ENCODE data around the gene HEG1.

DNA sequence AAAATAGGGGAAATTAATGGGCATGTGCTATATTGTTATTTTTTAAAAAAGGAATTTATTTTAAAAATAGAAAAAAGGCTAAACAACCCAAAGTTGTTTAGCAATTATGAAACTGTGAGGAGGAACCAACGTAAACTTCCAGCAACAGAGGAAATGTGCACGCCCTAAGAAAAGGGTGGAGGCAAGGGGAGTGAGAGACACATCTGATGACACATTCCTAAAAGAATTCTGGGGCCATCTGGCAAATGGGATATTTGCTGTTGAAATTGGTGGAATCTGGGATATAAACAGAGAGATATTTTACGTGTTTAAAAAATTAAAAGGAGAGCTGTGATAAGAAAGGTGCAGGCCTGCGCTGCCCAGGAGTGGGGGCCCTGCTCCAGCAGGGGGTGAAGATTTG is 70.4 kb downstream of the HEG1 start:
- TF ChIP-seq, protein P1, sequence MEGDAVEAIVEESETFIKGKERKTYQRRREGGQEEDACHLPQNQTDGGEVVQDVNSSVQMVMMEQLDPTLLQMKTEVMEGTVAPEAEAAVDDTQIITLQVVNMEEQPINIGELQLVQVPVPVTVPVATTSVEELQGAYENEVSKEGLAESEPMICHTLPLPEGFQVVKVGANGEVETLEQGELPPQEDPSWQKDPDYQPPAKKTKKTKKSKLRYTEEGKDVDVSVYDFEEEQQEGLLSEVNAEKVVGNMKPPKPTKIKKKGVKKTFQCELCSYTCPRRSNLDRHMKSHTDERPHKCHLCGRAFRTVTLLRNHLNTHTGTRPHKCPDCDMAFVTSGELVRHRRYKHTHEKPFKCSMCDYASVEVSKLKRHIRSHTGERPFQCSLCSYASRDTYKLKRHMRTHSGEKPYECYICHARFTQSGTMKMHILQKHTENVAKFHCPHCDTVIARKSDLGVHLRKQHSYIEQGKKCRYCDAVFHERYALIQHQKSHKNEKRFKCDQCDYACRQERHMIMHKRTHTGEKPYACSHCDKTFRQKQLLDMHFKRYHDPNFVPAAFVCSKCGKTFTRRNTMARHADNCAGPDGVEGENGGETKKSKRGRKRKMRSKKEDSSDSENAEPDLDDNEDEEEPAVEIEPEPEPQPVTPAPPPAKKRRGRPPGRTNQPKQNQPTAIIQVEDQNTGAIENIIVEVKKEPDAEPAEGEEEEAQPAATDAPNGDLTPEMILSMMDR (IDR thresholded peaks at IDR 0.05; ENCODE audit: low read depth, low read length): no peak
- TF ChIP-seq POLR2A (IDR thresholded peaks at IDR 0.05; ENCODE audit: extremely low read depth, insufficient read length): no peak

Measured in NB4 (cell line).